H1 (cell line): ENCODE measurements around the gene ADGRG7. TPM values are rescaled to one million over a fixed set of nuclear protein-coding genes. Genes with fewer than 3 reads are reported as not detected.

Experiments
- CTCF ChIA-PET: fragments of 300-600 bp; sonication (Branson Sonifier 250); formaldehyde crosslinking; loops from one replicate; lab custom pipeline; 2021; ENCODE audit not compliant: partially characterized antibody; lab: Charles Lee
- POLR2A ChIA-PET: fragments of 300-600 bp; sonication (Branson Sonifier 250); formaldehyde crosslinking; loops from one replicate; lab custom pipeline; 2021; ENCODE audit warnings: inconsistent platforms; ENCODE audit not compliant: partially characterized antibody; lab: Charles Lee
- DNase-seq, 2 experiments: peaks; one replicate each; pipeline versions ENCODE4 v3.0.0 to v3.0.0-alpha.2; 2010 to 2022; ENCODE audit warnings: low spot score in 2 of 2, low read depth in 1 of 2, mixed read lengths in 1 of 2
- FAIRE-seq: peaks from 2 replicates; lab custom pipeline; 2011; peaks lifted over from hg19 to GRCh38; lab: Jason Lieb, UNC
- H2AFZ ChIP-seq: 2 replicates; pipeline ENCODE4 v1.8.1; 2012; ENCODE audit warnings: low read length, inconsistent platforms
- H2AK5ac ChIP-seq: 2 replicates; pipeline ENCODE4 v1.6.1; 2013; ENCODE audit warnings: low read depth, low read length
- H2BK120ac ChIP-seq: replicated peaks from 2 replicates; pipeline ENCODE3; 2013; ENCODE audit warnings: low read depth, low read length, inconsistent platforms
- H2BK12ac ChIP-seq: 2 replicates; pipeline ENCODE4 v1.6.1; 2013; ENCODE audit warnings: low read depth, low read length
- H2BK15ac ChIP-seq: 2 replicates; pipeline ENCODE4 v1.6.1; 2013; ENCODE audit warnings: low read length
- H2BK20ac ChIP-seq: 2 replicates; pipeline ENCODE4 v1.6.1; 2013; ENCODE audit warnings: low read length
- H2BK5ac ChIP-seq: 2 replicates; pipeline ENCODE4 v1.6.1; 2013; ENCODE audit warnings: low read depth, low read length
- H3K14ac ChIP-seq: 2 replicates; pipeline ENCODE4 v1.6.1; 2013; ENCODE audit warnings: inconsistent platforms; ENCODE audit not compliant: insufficient read length
- H3K18ac ChIP-seq: 2 replicates; pipeline ENCODE4 v1.6.1; 2013; ENCODE audit warnings: low read length; ENCODE audit errors: extremely low read depth
- H3K23ac ChIP-seq: 2 replicates; pipeline ENCODE4 v1.6.1; 2013; ENCODE audit warnings: inconsistent platforms; ENCODE audit not compliant: insufficient read length
- H3K23me2 ChIP-seq: 2 replicates; pipeline ENCODE4 v1.6.1; 2013; ENCODE audit warnings: low read depth, low read length
- H3K27ac ChIP-seq: 2 replicates; pipeline ENCODE4 v1.6.1; 2011; ENCODE audit warnings: low read depth, low read length, inconsistent platforms
- H3K27me3 ChIP-seq, 4 experiments: replicated peaks in 1 of 4; 1 replicate in 1 of 4; 2 replicates in 3 of 4; pipeline versions ENCODE4 v1.6.1 to v1.8.1; 2011 to 2013; ENCODE audit warnings: low read length in 3 of 4, mild to moderate bottlenecking in 3 of 4, inconsistent platforms in 2 of 4, mixed read lengths in 2 of 4, moderate library complexity in 1 of 4; ENCODE audit not compliant: control insufficient read depth in 3 of 4, insufficient read depth in 3 of 4; ENCODE audit errors: extremely low read depth in 1 of 4
- H3K36me3 ChIP-seq, 4 experiments: 2 replicates each; pipeline versions ENCODE4 v1.6.1 to v1.8.1; 2011 to 2013; ENCODE audit warnings: mild to moderate bottlenecking in 4 of 4, low read length in 3 of 4, moderate library complexity in 2 of 4, control low read depth in 1 of 4, inconsistent platforms in 1 of 4; ENCODE audit not compliant: insufficient read depth in 4 of 4, control insufficient read depth in 2 of 4
- H3K4ac ChIP-seq: replicated peaks from 2 replicates; pipeline ENCODE3; 2013; ENCODE audit warnings: low read length, low read depth, mixed read lengths, inconsistent platforms; ENCODE audit not compliant: insufficient read length
- H3K4me1 ChIP-seq, 4 experiments: replicated peaks in 1 of 4; 1 replicate in 1 of 4; 2 replicates in 3 of 4; pipeline versions ENCODE4 v1.6.1 to v1.8.1; 2011 to 2013; ENCODE audit warnings: low read length in 3 of 4, inconsistent platforms in 2 of 4, mixed read lengths in 1 of 4; ENCODE audit not compliant: insufficient read depth in 4 of 4, control insufficient read depth in 3 of 4
- H3K4me2 ChIP-seq, 2 experiments: 2 replicates each; pipeline versions ENCODE4 v1.6.1 to v1.8.1; 2011 to 2013; ENCODE audit warnings: low read depth in 2 of 2, low read length in 2 of 2, control low read depth in 1 of 2, inconsistent platforms in 1 of 2, mild to moderate bottlenecking in 1 of 2; ENCODE audit not compliant: insufficient read depth in 1 of 2
- H3K4me3 ChIP-seq, 4 experiments: fragments of 200-600, 300-600 bp in 1 of 4; sonication (generic), shearing (Covaris generic), sonication (Bioruptor Twin) in 1 of 4; 2 replicates each; pipeline versions ENCODE4 v1.5.1 to v1.8.1; 2011 to 2016; ENCODE audit warnings: low read length in 4 of 4, low read depth in 3 of 4, control low read depth in 2 of 4, inconsistent platforms in 2 of 4, mild to moderate bottlenecking in 2 of 4, mixed read lengths in 1 of 4, moderate library complexity in 1 of 4; ENCODE audit not compliant: insufficient read depth in 2 of 4; ENCODE audit errors: extremely low read depth in 1 of 4
- H3K56ac ChIP-seq: replicated peaks from 2 replicates; pipeline ENCODE3; 2013; ENCODE audit warnings: low read depth, mild to moderate bottlenecking, mixed read lengths, low read length, inconsistent platforms; ENCODE audit not compliant: insufficient read length
- H3K79me1 ChIP-seq: 2 replicates; pipeline ENCODE4 v1.6.1; 2013; ENCODE audit warnings: low read depth, low read length, control low read depth
- H3K79me2 ChIP-seq, 2 experiments: 2 replicates each; pipeline versions ENCODE4 v1.6.1 to v1.8.1; 2012 to 2013; ENCODE audit warnings: low read length in 2 of 2, mild to moderate bottlenecking in 2 of 2, inconsistent platforms in 1 of 2; ENCODE audit not compliant: insufficient read depth in 2 of 2, control insufficient read depth in 1 of 2
- H3K9ac ChIP-seq, 4 experiments: replicated peaks in 1 of 4; 1 replicate in 1 of 4; 2 replicates in 3 of 4; pipeline versions ENCODE4 v1.6.1 to v1.8.1; 2011 to 2013; ENCODE audit warnings: low read depth in 3 of 4, low read length in 3 of 4, control low read depth in 2 of 4, mild to moderate bottlenecking in 2 of 4, moderate library complexity in 2 of 4, inconsistent platforms in 1 of 4; ENCODE audit errors: extremely low read depth in 1 of 4
- H3K9me3 ChIP-seq, 2 experiments: 2 replicates each; pipeline versions ENCODE4 v1.6.1 to v1.8.1; 2012 to 2013; ENCODE audit warnings: mild to moderate bottlenecking in 2 of 2, moderate library complexity in 2 of 2, control low read depth in 1 of 2, inconsistent platforms in 1 of 2, low read depth in 1 of 2, low read length in 1 of 2, mixed read lengths in 1 of 2; ENCODE audit not compliant: insufficient read depth in 2 of 2
- H4K20me1 ChIP-seq, 2 experiments: replicated peaks in 1 of 2; 2 replicates each; pipeline versions ENCODE3 to v1.8.1; 2011 to 2013; ENCODE audit warnings: inconsistent platforms in 2 of 2, low read length in 2 of 2, mild to moderate bottlenecking in 1 of 2; ENCODE audit not compliant: insufficient read depth in 2 of 2, control insufficient read depth in 1 of 2
- H4K5ac ChIP-seq: 2 replicates; pipeline ENCODE4 v1.6.1; 2013; ENCODE audit warnings: low read length, low read depth, mixed read lengths, inconsistent platforms; ENCODE audit not compliant: insufficient read length
- H4K8ac ChIP-seq: 2 replicates; pipeline ENCODE4 v1.8.0; 2013; ENCODE audit warnings: mild to moderate bottlenecking, moderate library complexity, low read length, inconsistent platforms; ENCODE audit not compliant: insufficient read depth; ENCODE audit errors: extremely low read depth
- H4K91ac ChIP-seq: replicated peaks from 2 replicates; pipeline ENCODE3; 2013; ENCODE audit warnings: low read length, mixed read lengths, inconsistent platforms; ENCODE audit not compliant: insufficient read length
- EP300 ChIP-seq, 2 experiments: IDR thresholded peaks; 1 replicate in 1 of 2; 2 replicates in 1 of 2; pipeline ENCODE4 v1.6.1; 2011 to 2012; ENCODE audit warnings: low read depth in 2 of 2, low read length in 2 of 2, mild to moderate bottlenecking in 2 of 2, borderline replicate concordance in 1 of 2, inconsistent platforms in 1 of 2, moderate library complexity in 1 of 2
- JUN ChIP-seq: IDR thresholded peaks from 2 replicates; pipeline ENCODE4 v1.6.1; 2011; ENCODE audit warnings: low read depth, mild to moderate bottlenecking, improper control_type of control experiment, low read length
- JUND ChIP-seq: IDR thresholded peaks from 2 replicates; pipeline ENCODE4 v1.6.1; 2011; ENCODE audit warnings: mild to moderate bottlenecking, improper control_type of control experiment, low read length
- KDM5A ChIP-seq: fragments of 200-600 bp; IDR thresholded peaks from 2 replicates; pipeline ENCODE4 v1.7.1; 2012; ENCODE audit warnings: mild to moderate bottlenecking, low read length, inconsistent platforms, mixed read lengths
- MAFK ChIP-seq: IDR thresholded peaks from 2 replicates; pipeline ENCODE4 v1.6.1; 2012; ENCODE audit warnings: low read depth, mild to moderate bottlenecking, improper control_type of control experiment, low read length
- RBBP5 ChIP-seq: IDR thresholded peaks from 2 replicates; pipeline ENCODE4 v1.7.1; 2012; ENCODE audit warnings: low read depth, mild to moderate bottlenecking, inconsistent platforms, low read length, moderate library complexity, borderline replicate concordance
- TAF1 ChIP-seq: IDR thresholded peaks from 2 replicates; pipeline ENCODE4 v1.6.1; 2011; ENCODE audit warnings: mild to moderate bottlenecking, low read depth, low read length
- WGBS, 2 experiments: shearing (Covaris generic) in 1 of 2; methylation state at CpG; one replicate each; pipeline versions ENCODE4 v1.1.6 to v1.1.7; 2013 to 2015; ENCODE audit warnings: low lambda C conversion rate in 2 of 2, mixed read lengths in 2 of 2, inconsistent platforms in 1 of 2, low coverage in 1 of 2, missing lambda C conversion rate in 1 of 2; ENCODE audit not compliant: insufficient replicate concordance in 2 of 2, insufficient coverage in 1 of 2, insufficient read length in 1 of 2; ENCODE audit errors: extremely low coverage in 1 of 2, missing lambda C conversion rate in 1 of 2; 5-methylcytosine and 5-hydroxymethylcytosine counted together
- polyA plus RNA-seq, 7 experiments: library from polyadenylated mRNA; depleted of rRNA in 3 of 7; stranded (reverse) in 5 of 7; unstranded in 2 of 7; fragments of >200 nt in 5 of 7; fragments of 200-250 nt in 2 of 7; gene quantifications; 1 replicate in 5 of 7; 2 replicates in 1 of 7; 4 replicates in 1 of 7; pipeline versions ENCODE4 v1.2.1 to v1.2.3, GENCODE V29; 2011 to 2013; ENCODE audit warnings: missing spikeins in 2 of 7, mixed read lengths in 2 of 7
- total RNA-seq: library from RNA; stranded (reverse); fragmentation: NEBNext Ultra II Directional; extraction: Animal tissue kit (Norgen Biotek cat#: 25700); gene quantifications from 2 replicates; pipeline ENCODE4 v1.2.1, GENCODE V29; 2021
- TF ChIP-seq, protein P1 (sequence below), 3 experiments: IDR thresholded peaks; 1 replicate in 2 of 3; 2 replicates in 1 of 3; pipeline versions ENCODE4 v1.5.1 to v1.6.1; 2011; ENCODE audit warnings: low read length in 3 of 3, mild to moderate bottlenecking in 3 of 3, inconsistent platforms in 2 of 3, low read depth in 1 of 3, moderate library complexity in 1 of 3; ENCODE audit not compliant: insufficient read depth in 1 of 3; ENCODE audit errors: control extremely low read depth in 1 of 3

Gene ADGRG7
- total and polyA plus RNA-seq, 2 of the 8 experiments (the other 6 are each of a cell fraction or from before 2014, with no cell fraction given): not detected

DNA sequence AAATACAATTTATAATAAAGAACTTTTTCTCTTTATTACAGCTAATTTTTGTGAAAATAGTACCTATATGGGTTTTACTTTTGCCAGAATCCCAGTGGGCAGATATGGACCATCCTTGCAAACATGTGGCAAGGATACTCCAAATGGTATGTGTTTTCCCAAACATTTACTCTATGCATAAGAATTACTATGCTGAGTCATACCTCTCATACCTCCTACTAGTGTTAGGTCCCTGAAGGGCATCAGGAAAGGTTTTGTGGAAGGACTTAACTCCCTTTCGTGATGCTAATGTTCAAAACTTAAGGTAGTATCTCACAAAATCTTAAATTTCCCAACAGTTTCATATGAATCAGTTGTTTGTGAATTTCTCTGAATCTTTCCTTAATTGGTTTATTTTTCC is 21.3 kb downstream of the ADGRG7 start:
- WGBS, 2 experiments: 76% methylated on average over 1 of the region's 1 CpG; no CpG with 5 or more reads in 1 of the 2 experiments
- H2AK5ac ChIP-seq: no peak overlapping the region
- CTCF ChIA-PET: no interaction called here
- TF ChIP-seq RBBP5 (no peak), JUN (no peak), TAF1 (no peak), EP300 (IDR thresholded peaks at IDR 0.05; ENCODE audit: borderline replicate concordance in 1 of 2, low read depth in 2 of 2, low read length in 2 of 2) (no peak), MAFK (peak; percentile 91), JUND (peak; percentile 48; the same call in 1 of the 2 replicates), KDM5A (no peak)
- TF ChIP-seq, protein P1, sequence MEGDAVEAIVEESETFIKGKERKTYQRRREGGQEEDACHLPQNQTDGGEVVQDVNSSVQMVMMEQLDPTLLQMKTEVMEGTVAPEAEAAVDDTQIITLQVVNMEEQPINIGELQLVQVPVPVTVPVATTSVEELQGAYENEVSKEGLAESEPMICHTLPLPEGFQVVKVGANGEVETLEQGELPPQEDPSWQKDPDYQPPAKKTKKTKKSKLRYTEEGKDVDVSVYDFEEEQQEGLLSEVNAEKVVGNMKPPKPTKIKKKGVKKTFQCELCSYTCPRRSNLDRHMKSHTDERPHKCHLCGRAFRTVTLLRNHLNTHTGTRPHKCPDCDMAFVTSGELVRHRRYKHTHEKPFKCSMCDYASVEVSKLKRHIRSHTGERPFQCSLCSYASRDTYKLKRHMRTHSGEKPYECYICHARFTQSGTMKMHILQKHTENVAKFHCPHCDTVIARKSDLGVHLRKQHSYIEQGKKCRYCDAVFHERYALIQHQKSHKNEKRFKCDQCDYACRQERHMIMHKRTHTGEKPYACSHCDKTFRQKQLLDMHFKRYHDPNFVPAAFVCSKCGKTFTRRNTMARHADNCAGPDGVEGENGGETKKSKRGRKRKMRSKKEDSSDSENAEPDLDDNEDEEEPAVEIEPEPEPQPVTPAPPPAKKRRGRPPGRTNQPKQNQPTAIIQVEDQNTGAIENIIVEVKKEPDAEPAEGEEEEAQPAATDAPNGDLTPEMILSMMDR (IDR thresholded peaks at IDR 0.05; ENCODE audit: control extremely low read depth in 1 of 3, insufficient read depth in 1 of 3, low read depth in 1 of 3, low read length in 3 of 3): no peak

More for the DNA sequence above, 21.3 kb downstream of the ADGRG7 start:
- Histone ChIP-seq H3K9ac (no peak overlapping the region), H3K56ac (no peak overlapping the region), H3K14ac (no peak overlapping the region), H2BK15ac (no peak overlapping the region), H2BK120ac (no peak overlapping the region), H3K4ac (no peak overlapping the region), H4K20me1 (no peaks in the 10 kb centered on the region), H2BK5ac (no peak overlapping the region), H3K23ac (no peak overlapping the region), H3K36me3 (no peaks in the 10 kb centered on the region), H2BK20ac (no peak overlapping the region), H3K79me2 (no peaks in the 10 kb centered on the region), H4K5ac (no peak overlapping the region), H3K27me3 (no peaks in the 10 kb centered on the region), H2AFZ (no peak overlapping the region), H3K18ac (no peak overlapping the region), H3K9me3 (no peaks in the 10 kb centered on the region), H4K8ac (no peak overlapping the region), H3K4me1 (peaks cover 0 to 4% (median 0%) of the 10 kb centered on the region in 4 experiments; a peak in 1 of 7 replicates), H3K4me3 (no peak overlapping the region), H3K27ac (no peak overlapping the region), H2BK12ac (no peak overlapping the region), H3K23me2 (no peaks in the 10 kb centered on the region), H3K79me1 (no peaks in the 10 kb centered on the region), H4K91ac (no peak overlapping the region), H3K4me2 (no peak overlapping the region)
- DNase-seq (no peak), FAIRE-seq (no peak)
- POLR2A ChIA-PET: no interaction called here
